Right lobe of liver (tissue), 6 donors: ENCODE measurements around the gene BTBD1. TPM values are rescaled to one million over a fixed set of nuclear protein-coding genes. Genes with fewer than 3 reads are reported as not detected.

Experiments used
- ATAC-seq, 4 donors: fragments of 200-7000 bp; cut with Tn5 transposase; one replicate each; pipeline ENCODE4 v1.9.1; 2020; ENCODE audit warnings: mild to moderate bottlenecking in 4 of 4, moderate library complexity in 4 of 4
- DNase-seq, 3 donors: peaks; one replicate each; pipeline ENCODE4 v3.0.0-alpha.2; 2020
- H3K27ac ChIP-seq, 3 donors: fragments of 200-600 bp; one replicate each; pipeline ENCODE4 v1.8.0; 2022
- H3K27me3 ChIP-seq, 2 donors: fragments of 200-600 bp; one replicate each; pipeline ENCODE4 v1.8.0; 2022
- H3K36me3 ChIP-seq, 4 donors: fragments of 200-600 bp; sonication (generic) in 1 of 4; one replicate each; pipeline versions ENCODE4 v1.5.1 to v1.8.0; 2017 to 2022; ENCODE audit warnings: control low read depth in 1 of 4
- H3K4me1 ChIP-seq, 4 donors: fragments of 200-600 bp; sonication (generic) in 1 of 4; one replicate each; pipeline versions ENCODE4 v1.5.1 to v1.8.0; 2017 to 2022; ENCODE audit warnings: control low read depth in 1 of 4
- H3K4me3 ChIP-seq, 3 donors: fragments of 200-600 bp; one replicate each; pipeline ENCODE4 v1.8.0; 2022
- H3K9me3 ChIP-seq, 4 donors: fragments of 200-600 bp; sonication (generic) in 1 of 4; one replicate each; pipeline versions ENCODE4 v1.5.1 to v1.8.0; 2017 to 2022; ENCODE audit warnings: control low read depth in 1 of 4
- CTCF ChIP-seq, 4 donors: fragments of 200-600 bp in 3 of 4; fragments of 450-650 bp in 1 of 4; IDR thresholded peaks; one replicate each; pipeline versions ENCODE4 v1.5.1 to v1.8.0; 2016 to 2022; ENCODE audit warnings: antibody characterized with exemption in 4 of 4, mild to moderate bottlenecking in 2 of 4
- POLR2A ChIP-seq: fragments of 450-650 bp; IDR thresholded peaks from one replicate; pipeline ENCODE4 v1.6.1; 2017; ENCODE audit warnings: antibody characterized with exemption, mild to moderate bottlenecking
- WGBS: methylation state at CpG from one replicate; pipeline ENCODE4 v1.1.6; 2018; ENCODE audit warnings: low coverage, low lambda C conversion rate; ENCODE audit not compliant: insufficient coverage; ENCODE audit errors: missing lambda C conversion rate; 5-methylcytosine and 5-hydroxymethylcytosine counted together
- intact Hi-C, 2 donors: fragments of 100-400 bp; cut with DNase I; formaldehyde crosslinking; loops; one replicate each; pipeline versions ENCODE4 v1.11.2 to v1.14.1; 2022
- total RNA-seq, 6 experiments: library from RNA; depleted of rRNA in 2 of 6; stranded (reverse); fragments of >200 nt in 2 of 6; fragmentation: NEBNext Ultra II Directional in 3 of 6; extraction: Animal tissue kit (Norgen Biotek cat#: 25700) in 3 of 6; gene quantifications; one replicate each; pipeline versions ENCODE4 v1.1.0 to v1.2.4, GENCODE V29; 2016 to 2023
- donor health status: DM: no; HTN: yes; CAD: no.
- donor health status: DM: no; HTN: no; CAD: no.
- donor health status: DM: no; HTN: no; CAD: no.
- donor health status: DM: no; HTN: yes; CAD: no.
- donor health status: DM: no; HTN: yes; CAD: no.

The BTBD1 gene
- total RNA-seq, 6 experiments from 2014 or later: 15.7 to 49.9 (median 24.2) TPM

DNA sequence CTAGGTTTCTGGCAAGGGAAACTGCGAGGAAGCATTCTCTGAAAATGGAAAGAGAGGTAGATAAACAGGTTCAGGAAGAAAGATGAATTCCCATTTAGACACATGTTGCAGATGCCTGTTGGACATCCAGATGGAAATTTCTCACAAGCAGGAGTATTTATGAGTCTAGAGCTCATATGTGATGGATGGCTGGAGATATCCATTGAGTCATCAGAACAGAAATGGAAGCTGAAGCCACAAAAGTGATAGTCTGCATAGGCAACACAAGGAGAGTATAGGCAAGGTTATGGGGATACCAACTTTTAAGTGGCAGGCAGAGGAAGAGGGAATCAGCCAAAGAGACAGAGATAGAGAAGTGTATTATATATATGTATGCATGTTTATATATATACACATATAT lies 87.3 kb downstream of the BTBD1 start:
- Histone ChIP-seq H3K4me1 (peaks cover 0 to 3% (median 0%) of the 10 kb centered on the region in 4 donors), H3K4me3 (no peak overlapping the region), H3K27me3 (no peaks in the 10 kb centered on the region), H3K9me3 (no peaks in the 10 kb centered on the region), H3K27ac (no peak overlapping the region), H3K36me3 (no peaks in the 10 kb centered on the region)
- DNase-seq (no peak), ATAC-seq (no peak)
- intact Hi-C loops: loop anchor here in 1 of 2 donors (10.0 kb wide), 1 partner anchor 135 kb away; no protein-coding TSS in a partner anchor
- 80% methylated on average over 1 of the region's 1 CpG for WGBS
- TF ChIP-seq POLR2A (no peak), CTCF (IDR thresholded peaks at IDR 0.05) (no peak)

DNA sequence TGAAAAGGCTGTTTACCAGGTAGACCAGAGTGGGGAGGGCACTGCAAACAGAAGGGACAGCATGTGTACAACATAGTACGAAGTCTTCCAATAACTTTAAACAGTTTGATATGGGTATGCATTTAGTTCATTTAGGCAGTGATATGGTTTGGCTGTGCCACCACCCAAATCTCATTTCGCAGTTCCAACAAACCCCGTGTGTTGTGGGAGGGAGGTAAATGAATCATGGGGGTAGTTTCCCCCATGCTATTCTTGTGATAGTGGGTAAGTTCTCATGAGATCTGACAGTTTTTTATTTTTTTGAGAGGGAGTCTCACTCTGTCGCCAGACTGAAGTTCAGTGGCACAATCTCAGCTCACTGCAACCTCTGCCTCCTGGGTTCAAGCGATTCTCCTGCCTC lies 88.6 kb downstream of the BTBD1 start:
- TF ChIP-seq CTCF (IDR thresholded peaks at IDR 0.05) (no peak), POLR2A (no peak)
- 98% methylated on average over 5 of the region's 5 CpGs for WGBS
- Histone ChIP-seq H3K4me3 (no peak overlapping the region), H3K27ac (no peak overlapping the region), H3K27me3 (no peaks in the 10 kb centered on the region), H3K4me1 (no peaks in the 10 kb centered on the region), H3K36me3 (no peaks in the 10 kb centered on the region), H3K9me3 (no peaks in the 10 kb centered on the region)
- DNase-seq (no peak), ATAC-seq (no peak)
- intact Hi-C loops: loop anchor here in 1 of 2 donors (10.0 kb wide), 1 partner anchor 134 kb away; no protein-coding TSS in a partner anchor

- intact Hi-C loops: loop anchor here in 1 of 2 donors (10.0 kb wide), 1 partner anchor 132 kb away; no protein-coding TSS in a partner anchor
- Histone ChIP-seq H3K4me3 (no peak overlapping the region), H3K27ac (no peak overlapping the region), H3K27me3 (no peaks in the 10 kb centered on the region), H3K4me1 (peaks cover 0 to 11% (median 2%) of the 10 kb centered on the region in 4 donors), H3K9me3 (no peaks in the 10 kb centered on the region), H3K36me3 (no peaks in the 10 kb centered on the region)
- DNase-seq: no peak
- WGBS: 86% methylated on average over 1 of the region's 1 CpG
- TF ChIP-seq CTCF (IDR thresholded peaks at IDR 0.05): no peak
- TF ChIP-seq POLR2A: no peak
- no peak for ATAC-seq
Measured at GRCh38 chr15:82977076-82977475, 90.0 kb downstream of the BTBD1 start.

- Histone ChIP-seq H3K9me3 (no peaks in the 10 kb centered on the region), H3K4me1 (peaks cover 0 to 32% (median 13%) of the 10 kb centered on the region in 4 donors), H3K27ac (no peak overlapping the region), H3K36me3 (no peaks in the 10 kb centered on the region), H3K4me3 (no peak overlapping the region), H3K27me3 (no peaks in the 10 kb centered on the region)
- TF ChIP-seq POLR2A (no peak), CTCF (IDR thresholded peaks at IDR 0.05) (no peak)
- 43% methylated on average over 1 of the region's 1 CpG for WGBS
- intact Hi-C loops: loop anchor here in 1 of 2 donors (10.0 kb wide), 1 partner anchor 128 kb away; no protein-coding TSS in a partner anchor
- DNase-seq (no peak), ATAC-seq (no peak)
Measured at GRCh38 chr15:82972990-82973389, 94.1 kb downstream of the BTBD1 start.
